Stimulated activated CD8-positive, alpha-beta memory T cell treated with anti-CD3 and anti-CD28 coated beads, Interleukin-15, amount 100 ng/mL, for 24 hours (primary cell): Measurements from ENCODE around the gene C8B.

Source experiments
- DNase-seq: peaks from one replicate; pipeline ENCODE4 v3.0.0-alpha.2; 2020; ENCODE audit warnings: low read depth

Gene C8B

GRCh38 chr1:56898005-56898373, 67.8 kb downstream of the C8B start:
- no peak for DNase-seq

DNA sequence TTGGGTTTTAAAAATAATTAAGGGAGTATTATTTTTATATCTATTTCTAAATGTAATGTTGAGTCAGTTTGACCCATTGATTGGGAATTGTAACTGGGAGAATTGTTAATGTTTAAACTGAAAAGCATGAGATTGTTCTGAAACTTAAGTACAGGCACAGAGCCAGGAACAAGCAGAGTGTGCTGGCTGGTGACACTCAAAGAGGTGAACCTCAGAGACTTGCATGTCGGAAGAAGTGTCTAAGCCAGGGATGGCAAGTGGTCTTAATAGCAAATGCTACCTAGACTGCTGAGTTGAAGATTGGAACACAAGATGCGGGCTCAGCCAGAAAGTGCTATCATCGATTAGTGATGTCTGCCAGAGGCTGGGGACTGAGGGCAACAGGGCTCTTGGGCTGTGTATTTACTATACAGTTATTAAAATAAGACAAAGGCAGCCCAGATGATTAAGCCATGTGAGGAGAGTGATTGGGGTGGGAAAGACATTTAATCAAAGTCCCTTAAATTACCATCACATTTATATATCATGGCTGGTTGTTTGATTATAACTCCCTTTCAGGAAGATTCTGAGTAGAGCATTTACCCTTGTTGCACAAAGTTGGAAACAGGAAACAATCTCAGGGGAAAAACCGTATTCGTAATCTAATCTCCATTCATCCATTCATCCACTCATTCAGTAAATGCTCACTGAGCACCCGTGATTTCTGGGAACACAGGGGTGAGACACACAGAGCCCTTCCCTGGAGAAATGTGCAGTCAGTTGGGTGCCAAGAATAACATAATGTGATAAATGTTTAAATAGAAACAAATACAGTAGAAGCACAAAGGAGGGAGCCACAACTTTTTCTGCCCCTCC, 68.4 kb downstream of the C8B start:
- no peak for DNase-seq

GRCh38 chr1:56894014-56894413, 71.8 kb downstream of the C8B start:
- DNase-seq = no peak

GRCh38 chr1:56890229-56890628, 75.6 kb downstream of the C8B start:
- DNase-seq = no peak

- no peak for DNase-seq
These were observed 84.4 kb downstream of the C8B start for GRCh38 chr1:56881417-56881816.

- no peak for DNase-seq
These were observed 85.0 kb downstream of the C8B start for GRCh38 chr1:56880774-56881173.
